CD4-positive, alpha-beta T cell treated with Interleukin-4 for 1 hour (primary cell): ENCODE measurements around the gene TJP2.
"Not testable (repeated sequence)": the region's sequence is repeated elsewhere in the genome, so short reads cannot be mapped to it uniquely, and the experiment has no call there.

Source experiments
- DNase-seq, 2 donors: peaks; one replicate each; pipeline ENCODE4 v3.0.0-alpha.2; 2020 to 2022

TJP2 gene

DNA sequence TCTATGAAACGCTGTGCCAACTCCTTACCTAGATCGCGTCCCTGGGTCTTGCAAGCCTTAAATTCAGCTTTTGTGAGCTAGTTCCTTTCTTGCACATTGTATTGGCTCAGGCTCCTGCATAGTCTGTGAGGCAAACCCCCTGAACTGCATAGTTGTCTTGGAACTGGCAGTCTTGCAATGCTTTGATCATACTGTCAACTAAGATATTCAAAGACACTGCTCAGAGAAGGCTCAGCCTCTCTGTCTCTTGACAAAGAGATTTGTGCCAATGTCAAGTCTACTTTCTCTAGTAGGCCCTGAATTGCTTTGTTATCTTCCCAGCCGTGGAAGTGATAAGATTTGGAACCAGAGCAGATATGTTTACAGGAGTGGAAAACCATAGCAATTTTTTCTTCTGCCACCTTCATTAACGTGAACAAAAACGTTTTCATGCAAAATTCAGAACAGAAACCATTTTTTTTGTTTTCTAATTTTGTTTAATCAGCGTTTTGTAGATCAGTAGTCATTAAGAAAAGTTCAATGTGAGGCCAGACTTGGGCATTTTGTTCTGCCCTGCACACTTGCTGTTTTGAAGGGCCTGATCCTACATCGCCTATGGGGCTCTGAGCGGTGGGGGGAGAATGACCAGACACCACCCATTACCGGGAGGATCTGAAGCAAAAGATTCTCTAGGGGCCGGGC is 123.4 kb downstream of the TJP2 start:
- DNase-seq: no peak

- DNase-seq: no peak
Measured at GRCh38 chr9:69299315-69299714, 125.2 kb downstream of the TJP2 start.

DNA sequence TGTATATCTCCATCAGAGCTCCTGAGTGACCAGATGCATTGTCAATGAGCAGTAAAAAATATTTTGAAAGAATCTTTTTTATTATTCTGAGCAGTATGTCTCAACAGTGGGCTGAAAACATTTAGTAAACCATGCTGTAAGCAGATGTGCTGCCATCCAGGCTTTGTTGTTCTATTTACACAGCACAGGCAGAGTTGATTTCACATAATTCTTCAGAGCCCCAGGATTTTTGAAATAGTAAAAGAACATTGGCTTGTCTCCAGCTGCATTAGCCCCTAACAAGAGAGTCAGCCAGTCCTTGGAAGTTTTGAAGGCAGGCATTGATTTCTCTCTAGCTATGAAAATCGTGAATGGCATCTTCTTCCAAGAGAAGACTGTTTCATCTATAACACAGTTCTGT is 125.7 kb downstream of the TJP2 start:
- no peak for DNase-seq

DNA sequence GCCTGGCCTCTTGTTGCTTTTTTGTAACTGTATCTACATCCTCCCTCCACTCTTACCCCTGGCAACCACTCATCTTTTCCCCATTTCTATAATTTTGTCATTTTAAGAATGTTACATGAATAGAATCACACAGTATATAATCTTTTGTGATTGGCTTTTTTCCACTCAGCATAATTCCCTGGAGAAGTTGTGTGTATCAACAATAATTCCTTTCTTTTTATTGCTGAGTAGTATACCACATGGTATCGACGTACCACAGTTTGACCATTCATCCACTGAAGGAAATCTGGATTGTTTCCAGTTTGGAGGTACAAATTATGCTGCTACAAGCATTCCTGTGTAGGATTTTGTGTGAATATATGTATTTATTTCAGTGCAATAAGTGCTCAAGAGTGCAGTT is 129.3 kb downstream of the TJP2 start:
- no peak for DNase-seq

DNA sequence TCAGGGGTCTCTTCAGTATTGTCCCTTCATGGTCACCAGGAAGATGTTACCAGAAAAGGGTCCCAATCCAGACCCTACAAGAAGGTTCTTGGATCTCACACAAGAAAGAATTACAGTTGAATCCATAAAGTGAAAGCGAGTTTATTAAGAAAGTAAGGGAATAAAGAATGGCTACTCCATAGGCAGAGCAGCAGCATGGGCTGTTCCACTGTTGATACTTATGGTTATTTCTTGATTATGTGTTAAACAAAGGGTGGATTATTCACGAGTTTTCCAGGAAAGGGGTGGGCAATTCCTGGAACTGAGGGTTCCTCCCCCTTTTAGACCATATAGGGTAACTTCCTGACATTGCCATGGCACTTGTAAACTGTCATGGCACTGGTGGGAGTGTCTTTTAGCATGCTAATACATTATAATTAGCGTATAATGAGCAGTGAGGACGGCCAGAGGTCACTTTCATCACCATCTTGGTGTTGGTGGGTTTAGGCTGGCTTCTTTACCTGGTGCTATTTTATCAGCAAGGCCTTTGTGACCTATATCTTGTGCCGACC is 132.9 kb downstream of the TJP2 start:
- DNase-seq: not testable (repeated sequence)

- no peak for DNase-seq
Measured at GRCh38 chr9:69307446-69308205, 133.5 kb downstream of the TJP2 start.

GRCh38 chr9:69308206-69308931 is 134.3 kb downstream of the TJP2 start:
- DNase-seq: no peak

DNA sequence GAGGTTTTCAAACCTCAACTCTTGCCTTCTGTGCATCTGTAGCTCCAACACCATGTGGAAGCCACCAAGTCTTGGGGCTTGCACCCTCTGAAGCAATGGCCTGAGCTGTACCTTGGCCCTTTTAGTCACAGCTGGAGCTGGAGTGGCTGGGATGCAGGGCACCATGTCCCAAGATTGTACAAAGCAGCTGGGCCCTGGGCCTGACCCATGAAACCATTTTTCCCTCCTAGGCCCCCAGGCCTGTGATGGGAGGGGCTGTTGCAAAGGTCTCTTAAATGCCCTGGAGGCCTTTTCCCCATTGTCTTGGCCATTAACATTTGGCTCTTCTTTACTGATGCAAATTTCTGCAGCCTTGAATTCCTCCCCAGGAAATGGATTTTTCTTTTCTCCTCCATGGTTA is 139.1 kb downstream of the TJP2 start:
- no peak for DNase-seq

DNA sequence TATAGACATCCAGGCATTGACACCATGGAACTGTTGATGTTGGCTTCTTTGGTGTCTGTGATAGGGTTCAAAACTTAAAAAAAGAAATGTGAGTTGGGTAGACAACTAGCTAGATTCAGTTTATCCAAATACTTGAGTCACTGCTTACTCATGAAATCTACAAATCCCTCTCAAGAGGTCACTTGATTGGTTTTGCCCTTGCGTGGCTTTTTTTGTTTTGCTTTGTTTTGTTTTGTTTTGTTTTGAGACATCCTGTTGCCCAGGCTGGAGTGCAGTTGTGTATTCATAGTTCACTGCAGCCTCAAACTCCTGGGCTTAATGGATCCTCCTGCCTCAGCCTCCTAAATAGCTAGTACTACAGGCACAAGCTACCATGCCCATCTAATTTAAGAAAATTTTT is 140.5 kb downstream of the TJP2 start:
- DNase-seq: no peak

- DNase-seq: no peak
Measured at GRCh38 chr9:69317081-69317480, 143.0 kb downstream of the TJP2 start.

DNA sequence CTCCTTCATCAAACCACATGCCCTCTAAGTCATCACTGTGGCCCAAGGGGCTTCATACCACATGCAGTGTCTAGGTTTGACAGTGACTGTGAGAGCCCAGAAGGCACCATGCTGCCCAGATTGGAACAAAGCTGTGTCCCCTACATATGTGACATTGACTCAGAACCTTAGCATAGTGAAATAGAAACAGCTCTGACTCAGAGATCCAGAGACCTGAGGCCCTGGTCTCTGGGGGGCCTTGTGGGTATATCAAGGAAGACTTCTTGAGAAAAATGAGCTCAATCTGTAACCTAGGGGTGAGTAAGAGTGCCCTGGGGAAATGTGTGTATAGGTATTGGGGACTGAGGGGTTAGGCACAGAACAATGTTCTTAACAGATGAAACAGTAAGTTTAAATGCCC is 143.8 kb downstream of the TJP2 start:
- no peak for DNase-seq

GRCh38 chr9:69319324-69320025 is 145.4 kb downstream of the TJP2 start:
- no peak for DNase-seq

GRCh38 chr9:69322256-69322655 is 148.2 kb downstream of the TJP2 start:
- DNase-seq: no peak

DNA sequence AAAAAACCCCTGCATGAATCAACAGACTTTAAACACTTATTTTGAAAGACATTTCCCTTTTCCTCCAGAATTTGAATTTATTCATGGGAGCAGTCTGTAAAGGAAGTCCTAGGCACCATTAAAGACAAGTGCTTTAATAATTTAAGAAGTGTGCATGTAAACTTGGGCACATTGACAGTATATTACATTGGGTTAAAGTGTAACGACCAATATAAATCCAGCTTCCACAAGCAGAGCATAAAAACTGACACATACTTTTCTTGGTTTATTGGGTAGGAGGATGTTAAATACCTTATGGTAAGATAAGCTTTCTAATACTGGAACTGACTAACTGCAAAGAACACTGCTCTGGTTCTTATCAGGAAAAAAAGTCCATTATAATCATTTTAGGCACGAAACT is 149.8 kb downstream of the TJP2 start:
- no peak for DNase-seq
